G401 (cell line): ENCODE results near the gene SCAI. TPM values are rescaled to one million over a fixed set of nuclear protein-coding genes. Genes with fewer than 3 reads are reported as not detected.
"Not testable (repeated sequence)": the region's sequence is repeated elsewhere in the genome, so short reads cannot be mapped to it uniquely, and the experiment has no call there.

ENCODE experiments used
- DNase-seq: peaks from one replicate; pipeline ENCODE4 v3.0.0-alpha.2; 2015; ENCODE audit warnings: low spot score
- in situ Hi-C: cut with HindIII; loops from 2 replicates; pipeline ENCODE4 v1.10.0; 2016; ENCODE audit warnings: low sequenced_read_pairs, mixed read lengths
- total RNA-seq: library from RNA; depleted of rRNA; stranded (reverse); fragments of >200 nt; shearing (Covaris generic); gene quantifications from 2 replicates; pipeline ENCODE4 v1.2.3, GENCODE V29; 2014

SCAI gene
- total RNA-seq, 1 experiment from 2014 or later: 3.5 TPM

- in situ Hi-C loops, DNase-seq: not testable (repeated sequence)
Observed at GRCh38 chr9:125118696-125119095, 24.6 kb downstream of the SCAI start.

DNA sequence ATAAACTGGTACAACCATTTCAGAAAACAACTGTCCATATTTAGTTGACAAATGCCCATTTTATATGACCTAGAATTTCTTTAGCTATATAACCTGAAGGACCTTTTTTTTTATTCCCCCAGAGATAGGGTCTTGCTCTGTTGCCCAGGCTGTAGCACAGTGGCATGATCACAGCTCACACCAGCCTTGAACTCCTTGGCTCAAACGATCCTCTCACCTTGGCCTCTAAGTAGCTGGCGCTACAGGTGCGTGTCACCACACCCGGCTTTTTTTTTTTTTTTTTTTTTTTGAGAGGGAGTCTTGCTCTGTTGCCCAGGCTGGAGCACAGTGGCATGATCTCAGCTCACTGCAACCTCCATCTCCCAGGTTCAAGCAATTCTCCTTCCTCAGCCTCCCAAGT lies 28.8 kb downstream of the SCAI start:
- DNase-seq, in situ Hi-C loops: not testable (repeated sequence)

DNA sequence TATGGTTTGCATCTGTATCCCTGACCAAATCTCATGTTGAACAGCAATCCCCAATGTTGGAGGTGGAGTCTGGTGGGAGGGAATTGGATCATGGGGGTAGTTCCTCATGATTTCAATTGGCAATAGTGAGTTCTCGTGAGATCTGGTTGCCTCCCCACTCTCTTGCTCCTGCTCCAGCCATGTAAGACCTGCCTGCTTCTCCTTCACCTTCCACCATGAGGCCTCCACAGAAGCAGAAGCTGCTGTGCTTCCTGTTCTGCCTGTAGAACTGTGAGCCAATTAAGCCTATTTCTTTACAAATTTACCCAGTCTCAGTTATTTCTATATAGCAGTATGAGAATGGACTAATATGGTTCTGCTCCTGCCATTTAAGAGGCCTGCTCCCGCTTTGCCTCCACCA lies 32.9 kb downstream of the SCAI start:
- in situ Hi-C loops: no loop called here
- DNase-seq: no peak

- DNase-seq, in situ Hi-C loops: not testable (repeated sequence)
Observed at GRCh38 chr9:125108541-125108940, 34.8 kb downstream of the SCAI start.

- in situ Hi-C loops: no loop called here
- DNase-seq: no peak
Observed at GRCh38 chr9:125106285-125106893, 36.9 kb downstream of the SCAI start.

GRCh38 chr9:125103770-125104460 lies 39.4 kb downstream of the SCAI start:
- in situ Hi-C loops: no loop called here
- DNase-seq: peak; percentile 34

DNA sequence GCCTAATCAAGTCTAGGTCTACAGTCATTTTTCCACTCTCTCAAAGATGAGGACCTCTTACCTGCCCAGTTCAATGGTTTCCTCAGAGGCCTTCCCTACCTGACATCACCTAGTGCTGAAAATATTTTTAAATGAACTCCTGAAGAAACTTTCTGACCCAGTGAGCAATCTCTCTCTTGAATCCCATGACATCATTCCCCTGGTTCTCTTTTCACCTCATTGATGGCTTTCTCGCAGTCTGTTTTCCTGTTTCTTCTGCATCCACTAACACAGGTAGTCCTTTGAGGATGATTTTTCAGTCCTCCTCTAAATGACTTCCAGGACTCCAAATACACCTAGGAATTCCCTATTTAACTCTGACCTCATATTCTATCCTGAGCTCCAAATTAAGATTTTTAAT lies 40.3 kb downstream of the SCAI start:
- no peak for DNase-seq
- in situ Hi-C loops: no loop called here

GRCh38 chr9:125100822-125101221 lies 42.5 kb downstream of the SCAI start:
- DNase-seq: no peak
- in situ Hi-C loops: no loop called here

- DNase-seq: peak; percentile 34
- in situ Hi-C loops: no loop called here
Observed at GRCh38 chr9:125099816-125100215, 43.5 kb downstream of the SCAI start.

DNA sequence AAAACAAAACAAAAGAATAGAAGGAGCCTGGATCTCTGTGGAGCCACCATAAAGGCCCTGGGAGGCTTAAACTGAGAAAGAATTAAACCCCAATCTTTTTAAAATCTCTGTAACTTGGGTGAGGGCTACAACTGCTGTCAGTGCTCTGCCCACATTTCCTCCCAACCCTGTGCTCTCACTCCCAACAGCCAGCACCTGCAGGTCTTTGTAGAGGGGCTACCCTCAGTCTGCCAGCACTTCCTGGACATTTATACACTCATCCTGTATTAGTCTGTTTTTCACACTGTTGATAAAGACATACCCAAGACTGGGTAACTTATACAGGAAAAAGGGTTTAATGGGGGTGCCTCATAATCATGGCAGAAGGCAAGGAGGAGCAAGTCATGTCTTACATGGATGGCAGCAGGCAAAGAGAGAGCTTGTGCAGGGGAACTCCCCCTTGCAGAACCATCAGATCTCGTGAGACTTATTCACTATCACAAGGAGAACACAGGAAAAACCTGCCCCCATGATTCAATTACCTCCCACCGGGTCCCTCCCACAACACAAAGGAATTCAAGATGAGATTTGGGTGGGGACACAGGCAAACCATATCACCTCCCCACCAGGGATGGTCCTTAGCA lies 47.4 kb downstream of the SCAI start:
- in situ Hi-C loops: no loop called here
- DNase-seq: no peak

- DNase-seq: peak; percentile 53
- in situ Hi-C loops: no loop called here
Observed at GRCh38 chr9:125091121-125091520, 52.2 kb downstream of the SCAI start.

DNA sequence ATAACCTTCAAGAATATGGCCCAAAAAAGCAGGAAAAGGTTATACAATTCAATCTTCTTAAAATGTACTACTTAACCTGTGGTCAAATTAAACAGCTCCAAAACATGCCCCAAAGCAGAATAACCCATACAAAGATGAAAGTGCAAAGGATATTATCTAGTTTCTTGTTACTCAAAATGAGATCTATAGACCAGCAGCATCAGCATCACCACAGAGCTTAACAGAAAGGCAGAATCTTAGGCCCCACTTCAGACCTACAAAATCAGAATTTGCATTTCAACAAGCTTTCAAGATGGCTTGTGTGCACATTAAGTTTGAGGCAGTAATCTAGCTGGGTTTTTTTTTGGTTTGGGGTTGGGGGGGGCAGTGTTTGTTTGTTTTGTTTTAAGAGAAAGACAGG lies 54.0 kb downstream of the SCAI start:
- in situ Hi-C loops: no loop called here
- DNase-seq: no peak

- in situ Hi-C loops: no loop called here
- DNase-seq: no peak
Observed at GRCh38 chr9:125088752-125089151, 54.6 kb downstream of the SCAI start.

DNA sequence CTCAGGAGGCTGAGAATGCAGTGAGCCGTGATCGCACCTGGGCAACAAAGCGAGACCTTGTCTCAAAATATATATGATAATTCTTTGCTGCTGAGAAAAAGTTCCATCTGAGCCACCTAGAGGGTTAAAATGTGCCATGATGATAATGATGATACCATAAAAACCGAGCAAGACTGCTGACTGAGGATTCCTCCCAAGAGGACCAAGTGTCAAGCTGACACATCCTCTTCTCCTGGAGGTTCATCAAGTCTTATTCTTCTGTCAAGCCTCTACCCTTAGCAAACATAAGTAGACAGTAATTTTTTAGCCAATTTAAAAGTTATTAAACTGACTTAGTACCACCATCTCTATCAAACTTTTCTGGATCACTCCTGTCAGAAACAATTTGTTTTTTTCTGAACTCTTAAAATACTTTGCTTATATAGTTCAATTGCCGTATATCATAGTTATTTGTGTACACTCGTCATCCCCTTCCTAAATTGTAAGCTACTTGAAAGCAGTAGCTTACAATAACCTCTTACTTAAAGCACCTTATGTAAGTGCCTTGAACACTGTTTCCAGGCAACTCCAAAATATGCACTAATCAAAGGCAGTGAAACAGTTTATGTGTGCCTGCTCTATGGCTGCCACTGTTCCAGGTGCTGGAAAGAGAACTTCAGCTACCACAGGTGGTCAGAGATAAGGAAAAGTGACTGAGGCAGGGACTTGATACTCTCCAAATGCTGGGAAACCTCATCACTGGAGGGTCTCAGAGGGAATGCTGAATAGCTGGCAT lies 57.4 kb downstream of the SCAI start:
- in situ Hi-C loops: no loop called here

GRCh38 chr9:125082197-125082596 lies 61.1 kb downstream of the SCAI start:
- in situ Hi-C loops, DNase-seq: not testable (repeated sequence)

More for the DNA sequence above, 57.4 kb downstream of the SCAI start:
- no peak for DNase-seq

DNA sequence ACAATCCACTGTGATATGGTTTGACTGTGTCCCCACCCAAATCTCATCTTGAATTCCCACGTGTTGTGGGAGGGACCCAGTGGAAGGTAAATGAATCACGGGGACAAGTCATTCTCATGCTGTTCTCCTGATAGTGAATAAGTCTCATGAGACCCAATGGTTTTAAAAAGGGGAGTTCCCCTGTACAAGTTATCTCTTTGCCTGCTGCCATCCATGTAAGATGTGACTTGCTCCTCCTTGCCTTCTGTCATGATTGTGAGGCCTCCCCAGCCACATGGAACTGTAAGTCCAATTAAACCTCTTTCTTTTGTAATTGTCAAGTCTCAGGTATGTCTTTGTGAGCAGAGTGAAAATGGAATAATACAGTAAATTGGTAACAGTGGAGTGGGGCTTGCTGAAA lies 62.5 kb downstream of the SCAI start:
- DNase-seq, in situ Hi-C loops: not testable (repeated sequence)

- in situ Hi-C loops: no loop called here
- no peak for DNase-seq
Observed at GRCh38 chr9:125079931-125080330, 63.4 kb downstream of the SCAI start.

DNA sequence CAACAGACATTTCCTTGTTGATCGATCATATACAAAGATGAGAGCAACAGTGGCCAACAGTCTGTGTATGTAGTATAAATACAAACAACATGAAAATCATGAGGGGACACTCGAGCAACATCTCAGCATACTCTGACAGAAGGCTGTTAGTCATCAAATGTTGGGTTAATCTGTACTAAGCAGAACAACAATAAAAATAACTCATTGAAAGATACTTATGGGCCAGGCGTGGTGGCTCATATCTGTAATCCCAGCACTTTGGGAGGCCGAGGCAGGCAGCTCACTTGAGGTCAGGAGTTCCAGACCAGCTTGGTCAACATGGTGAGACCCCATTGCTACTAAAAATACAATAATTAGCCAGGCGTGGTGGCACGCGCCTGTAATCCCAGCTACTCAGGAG lies 67.3 kb downstream of the SCAI start:
- no peak for DNase-seq
- in situ Hi-C loops: no loop called here

DNA sequence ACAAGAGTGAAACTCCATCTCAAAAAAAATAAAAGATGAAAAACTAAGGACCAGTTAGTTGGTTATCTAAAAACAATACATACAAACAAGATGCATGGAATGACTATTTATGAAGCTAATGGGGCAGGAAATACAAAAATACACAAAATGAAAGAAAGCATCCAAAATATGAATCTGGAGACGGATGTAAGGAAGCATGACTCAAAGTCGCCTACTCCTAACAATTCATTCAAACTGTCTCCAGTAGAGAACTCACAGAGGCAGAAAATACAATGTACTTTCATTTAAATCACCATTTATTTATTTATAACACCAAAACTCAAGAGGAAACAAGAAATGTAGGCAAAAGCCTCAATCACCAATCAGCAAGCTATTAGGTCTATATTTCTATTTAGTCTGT lies 68.4 kb downstream of the SCAI start:
- no peak for DNase-seq
- in situ Hi-C loops: no loop called here
